ENCODE data around the gene C2.
"Not testable (repeated sequence)": the region's sequence is repeated elsewhere in the genome, so short reads cannot be mapped to it uniquely, and the experiment has no call there.

DNA sequence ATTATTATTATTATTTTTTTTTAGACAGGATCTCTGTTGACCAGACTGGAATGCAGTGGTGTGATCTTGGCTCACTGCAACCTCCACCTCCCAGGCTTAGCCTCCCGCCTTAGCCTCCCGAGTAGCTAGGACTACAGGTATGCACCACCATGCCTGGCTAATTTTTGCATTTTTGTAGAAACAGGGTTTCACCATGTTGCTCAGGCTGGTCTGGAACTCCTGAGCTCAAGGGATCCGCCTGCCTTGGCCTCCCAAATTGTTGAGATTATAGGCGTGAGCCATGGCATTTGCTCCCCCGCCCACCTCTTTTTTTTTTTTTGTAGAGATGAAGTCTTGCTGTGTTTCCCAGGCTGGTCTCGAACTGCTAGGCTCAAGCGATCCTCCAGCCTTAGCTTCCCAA lies 18.2 kb upstream of the C2 start:
- TF ChIP-seq, protein P1, sequence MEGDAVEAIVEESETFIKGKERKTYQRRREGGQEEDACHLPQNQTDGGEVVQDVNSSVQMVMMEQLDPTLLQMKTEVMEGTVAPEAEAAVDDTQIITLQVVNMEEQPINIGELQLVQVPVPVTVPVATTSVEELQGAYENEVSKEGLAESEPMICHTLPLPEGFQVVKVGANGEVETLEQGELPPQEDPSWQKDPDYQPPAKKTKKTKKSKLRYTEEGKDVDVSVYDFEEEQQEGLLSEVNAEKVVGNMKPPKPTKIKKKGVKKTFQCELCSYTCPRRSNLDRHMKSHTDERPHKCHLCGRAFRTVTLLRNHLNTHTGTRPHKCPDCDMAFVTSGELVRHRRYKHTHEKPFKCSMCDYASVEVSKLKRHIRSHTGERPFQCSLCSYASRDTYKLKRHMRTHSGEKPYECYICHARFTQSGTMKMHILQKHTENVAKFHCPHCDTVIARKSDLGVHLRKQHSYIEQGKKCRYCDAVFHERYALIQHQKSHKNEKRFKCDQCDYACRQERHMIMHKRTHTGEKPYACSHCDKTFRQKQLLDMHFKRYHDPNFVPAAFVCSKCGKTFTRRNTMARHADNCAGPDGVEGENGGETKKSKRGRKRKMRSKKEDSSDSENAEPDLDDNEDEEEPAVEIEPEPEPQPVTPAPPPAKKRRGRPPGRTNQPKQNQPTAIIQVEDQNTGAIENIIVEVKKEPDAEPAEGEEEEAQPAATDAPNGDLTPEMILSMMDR (IDR thresholded peaks at IDR 0.05): not testable (repeated sequence)
- TF ChIP-seq ZFX (IDR thresholded peaks at IDR 0.05; ENCODE audit: borderline replicate concordance): not testable (repeated sequence)
